GM23248 (cell line): ENCODE data around the gene ATOSB. TPM values are rescaled to one million over a fixed set of nuclear protein-coding genes. Genes with fewer than 3 reads are reported as not detected.

Experiments used
- DNase-seq: peaks from one replicate; pipeline ENCODE4 v3.0.0-alpha.2; 2015
- H2AFZ ChIP-seq: fragments of 200-600 bp; sonication (generic); 2 replicates; pipeline ENCODE4 v1.6.1; 2016; ENCODE audit warnings: antibody characterized with exemption
- H3F3A ChIP-seq: fragments of 200-600 bp; sonication (generic); 2 replicates; pipeline ENCODE4 v1.6.1; 2016; ENCODE audit warnings: mild to moderate bottlenecking, antibody characterized with exemption, mixed run types; ENCODE audit not compliant: insufficient read depth
- H3K27ac ChIP-seq: fragments of 200-600 bp; sonication (generic); 2 replicates; pipeline ENCODE4 v1.5.1; 2016; ENCODE audit warnings: mild to moderate bottlenecking
- H3K27me3 ChIP-seq: fragments of 200-600 bp; sonication (generic); replicated peaks from 2 replicates; pipeline ENCODE4 v1.6.1; 2016; ENCODE audit warnings: mild to moderate bottlenecking; ENCODE audit not compliant: insufficient read depth
- H3K36me3 ChIP-seq: fragments of 200-600 bp; sonication (generic); 2 replicates; pipeline ENCODE4 v1.6.1; 2016; ENCODE audit warnings: low read depth, mild to moderate bottlenecking
- H3K4me1 ChIP-seq: fragments of 200-600 bp; sonication (generic); 2 replicates; pipeline ENCODE4 v1.6.1; 2016; ENCODE audit warnings: mild to moderate bottlenecking; ENCODE audit not compliant: insufficient read depth
- H3K4me2 ChIP-seq: fragments of 200-600 bp; sonication (generic); one replicate; pipeline ENCODE4 v1.6.1; 2016; ENCODE audit warnings: mild to moderate bottlenecking; ENCODE audit not compliant: unreplicated experiment
- H3K4me3 ChIP-seq: fragments of 200-600 bp; sonication (generic); 2 replicates; pipeline ENCODE4 v1.5.1; 2016; ENCODE audit warnings: mild to moderate bottlenecking
- H3K79me2 ChIP-seq: fragments of 200-600 bp; sonication (generic); 2 replicates; pipeline ENCODE4 v1.6.1; 2016; ENCODE audit warnings: mild to moderate bottlenecking; ENCODE audit not compliant: insufficient read depth
- H3K9ac ChIP-seq: fragments of 200-600 bp; sonication (generic); 2 replicates; pipeline ENCODE4 v1.6.1; 2016; ENCODE audit warnings: mild to moderate bottlenecking
- H3K9me2 ChIP-seq: fragments of 200-600 bp; sonication (generic); 2 replicates; pipeline ENCODE4 v1.6.1; 2016; ENCODE audit warnings: mixed run types, mild to moderate bottlenecking, moderate library complexity; ENCODE audit not compliant: insufficient read depth
- H3K9me3 ChIP-seq: fragments of 200-600 bp; sonication (generic); one replicate; pipeline ENCODE4 v1.6.1; 2017; ENCODE audit warnings: low read depth
- H4K20me1 ChIP-seq: fragments of 200-600 bp; sonication (generic); 2 replicates; pipeline ENCODE4 v1.6.0; 2016; ENCODE audit not compliant: insufficient read depth
- EZH2 ChIP-seq: fragments of 200-600 bp; sonication (generic); IDR thresholded peaks from 2 replicates; pipeline ENCODE4 v1.6.1; 2018; ENCODE audit warnings: antibody characterized with exemption, mild to moderate bottlenecking; ENCODE audit not compliant: insufficient read depth, poor library complexity, severe bottlenecking
- EZH2phosphoT487 ChIP-seq: fragments of 200-600 bp; sonication (generic); IDR thresholded peaks from 2 replicates; pipeline ENCODE4 v1.6.1; 2018; ENCODE audit warnings: antibody characterized with exemption, moderate library complexity, mild to moderate bottlenecking, low read depth; ENCODE audit not compliant: insufficient read depth
- WGBS, 2 experiments: methylation state at CpG; one replicate each; pipeline ENCODE4 v1.1.6; 2015 to 2017; ENCODE audit warnings: low lambda C conversion rate in 2 of 2, low coverage in 1 of 2; ENCODE audit errors: missing lambda C conversion rate in 2 of 2; 5-methylcytosine and 5-hydroxymethylcytosine counted together
- in situ Hi-C: fragments of 300-500 bp; cut with MboI; formaldehyde crosslinking; loops from 2 replicates; pipeline ENCODE4 v1.15.0; 2020
- polyA plus RNA-seq: library from polyadenylated mRNA; unstranded; fragments of >200 nt; fragmentation: Nextera tagmentation; extraction: Ambion mirVana; gene quantifications from 2 replicates; pipeline ENCODE4 v1.2.1, GENCODE V29; 2016
- total RNA-seq: library from RNA; depleted of rRNA; stranded (reverse); fragments of >200 nt; shearing (Covaris generic); gene quantifications from 2 replicates; pipeline ENCODE4 v1.2.3, GENCODE V29; 2014; rRNA removed

Gene ATOSB
- total RNA-seq (44.3 and 50.4 TPM in 2 replicates), polyA plus RNA-seq (29.4 and 30.5 TPM in 2 replicates)

- 1% methylated on average over 35 to 54 of the region's 54 CpGs for WGBS, 2 experiments
- no peaks in the 10 kb centered on the region for H4K20me1 ChIP-seq
- DNase-seq, result peak; percentile 97
- H3K27ac ChIP-seq, result peak within 1 kb of the TSS; percentile 98
- TF ChIP-seq EZH2, result no peak
- no peak for TF ChIP-seq EZH2phosphoT487
- H3K79me2 ChIP-seq, result peaks cover 18% of the 10 kb centered on the region
- H3K9me3 ChIP-seq, result no peaks in the 10 kb centered on the region
- H3K4me2 ChIP-seq, result peak within 1 kb of the TSS; percentile 92
- H2AFZ ChIP-seq, result peak within 1 kb of the TSS; percentile 92
- H3K27me3 ChIP-seq, result no peaks in the 10 kb centered on the region
- H3K9me2 ChIP-seq, result no peaks in the 10 kb centered on the region
- peak within 1 kb of the TSS; percentile 90 for H3K9ac ChIP-seq
- H3F3A ChIP-seq, result peaks cover 46% of the 10 kb centered on the region
- H3K4me3 ChIP-seq, result peak within 1 kb of the TSS; percentile 77
- in situ Hi-C loops, result loop anchor here (10.0 kb wide), 1 partner anchor 439 kb away; no protein-coding TSS in a partner anchor
- no peaks in the 10 kb centered on the region for H3K36me3 ChIP-seq
- H3K4me1 ChIP-seq, result peaks cover 32% of the 10 kb centered on the region
These were observed at the start of gene ATOSB for GRCh38 chr9:35115680-35116538. TSS of gene ATOSB (minus strand) at chr9:35115862. CDS start at chr9:35108274, 7,588 bp downstream.

- H3K27me3 ChIP-seq, result no peaks in the 10 kb centered on the region
- H3K9me3 ChIP-seq, result no peaks in the 10 kb centered on the region
- no peak for TF ChIP-seq EZH2
- TF ChIP-seq EZH2phosphoT487, result no peak
- no peak overlapping the region for H3K27ac ChIP-seq
- H3K4me2 ChIP-seq, result no peak overlapping the region
- H4K20me1 ChIP-seq, result no peaks in the 10 kb centered on the region; the same call in 1 of the 2 replicates
- no peaks in the 10 kb centered on the region for H3K79me2 ChIP-seq
- H3K9me2 ChIP-seq, result no peaks in the 10 kb centered on the region
- DNase-seq, result peak; percentile 29
- H2AFZ ChIP-seq, result 0 out of 2 replicates have a peak overlapping the region, but pooled peaks have one; percentile 6
- H3K4me3 ChIP-seq, result no peak overlapping the region
- H3K9ac ChIP-seq, result no peak overlapping the region
- no peaks in the 10 kb centered on the region for H3K36me3 ChIP-seq
- H3K4me1 ChIP-seq, result no peaks in the 10 kb centered on the region
- WGBS, 2 experiments, result 80 to 84% methylated on average over 3 of the region's 3 CpGs
- H3F3A ChIP-seq, result 0 out of 2 replicates have a peak, but pooled peaks cover 8% of the 10 kb centered on the region
- in situ Hi-C loops, result no loop called here
These were observed 49.0 kb upstream of the ATOSB start for GRCh38 chr9:35164711-35165110.

- H3K79me2 ChIP-seq, result no peaks in the 10 kb centered on the region
- no peaks in the 10 kb centered on the region for H3K36me3 ChIP-seq
- peak overlapping the region; percentile 86; the same call in 1 of the 2 replicates for H3K4me3 ChIP-seq
- H4K20me1 ChIP-seq, result no peaks in the 10 kb centered on the region; the same call in 1 of the 2 replicates
- H3K9me2 ChIP-seq, result no peaks in the 10 kb centered on the region
- H3F3A ChIP-seq, result 0 out of 2 replicates have a peak, but pooled peaks cover 8% of the 10 kb centered on the region
- H3K4me1 ChIP-seq, result no peaks in the 10 kb centered on the region
- H3K4me2 ChIP-seq, result peak overlapping the region; percentile 77
- no peaks in the 10 kb centered on the region for H3K27me3 ChIP-seq
- in situ Hi-C loops, result no loop called here
- no peak overlapping the region for H3K9ac ChIP-seq
- no peaks in the 10 kb centered on the region for H3K9me3 ChIP-seq
- no peak overlapping the region for H3K27ac ChIP-seq
- 0 out of 2 replicates have a peak overlapping the region, but pooled peaks have one; percentile 7 for H2AFZ ChIP-seq
- WGBS, 2 experiments, result 55 to 57% methylated on average over 3 of the region's 3 CpGs
- no peak for DNase-seq
- TF ChIP-seq EZH2phosphoT487, result no peak
- TF ChIP-seq EZH2, result no peak
These were observed 47.8 kb upstream of the ATOSB start for GRCh38 chr9:35163413-35163812.

- H3K4me2 ChIP-seq, result peak overlapping the region; percentile 77
These were observed 47.1 kb upstream of the ATOSB start for GRCh38 chr9:35162605-35163315.

More at GRCh38 chr9:35162605-35163315, 47.1 kb upstream of the ATOSB start:
- H3K4me1 ChIP-seq, result no peaks in the 10 kb centered on the region
- WGBS, 2 experiments, result 21 to 22% methylated on average over 11 of the region's 11 CpGs
- H3K27ac ChIP-seq, result peak overlapping the region; percentile 53
- 0 out of 2 replicates have a peak, but pooled peaks cover 8% of the 10 kb centered on the region for H3F3A ChIP-seq
- TF ChIP-seq EZH2, result no peak
- H4K20me1 ChIP-seq, result no peaks in the 10 kb centered on the region; the same call in 1 of the 2 replicates
- no peaks in the 10 kb centered on the region for H3K27me3 ChIP-seq
- H3K36me3 ChIP-seq, result no peaks in the 10 kb centered on the region
- peak; percentile 25 for DNase-seq
- H3K79me2 ChIP-seq, result no peaks in the 10 kb centered on the region
- H2AFZ ChIP-seq, result peak overlapping the region; percentile 95
- H3K9ac ChIP-seq, result peak overlapping the region; percentile 78
- in situ Hi-C loops, result no loop called here
- H3K4me3 ChIP-seq, result peak overlapping the region; percentile 86
- H3K9me2 ChIP-seq, result no peaks in the 10 kb centered on the region
- no peaks in the 10 kb centered on the region for H3K9me3 ChIP-seq
